GM18520 (cell line): ENCODE results near the gene PNMA1.
"Not testable (repeated sequence)": the region's sequence is repeated elsewhere in the genome, so short reads cannot be mapped to it uniquely, and the experiment has no call there.

Experiments used
- ATAC-seq: cut with Tn5 transposase; IDR thresholded peaks from one replicate; pipeline ENCODE4 v1.9.1; 2021; ENCODE audit not compliant: unreplicated experiment

The PNMA1 gene

GRCh38 chr14:73718418-73719251 is 4.5 kb upstream of the PNMA1 start:
- ATAC-seq, result no peak

- no peak for ATAC-seq
Observed at GRCh38 chr14:73717711-73718417, 3.7 kb upstream of the PNMA1 start.

GRCh38 chr14:73717266-73717665 is 3.1 kb upstream of the PNMA1 start:
- no peak for ATAC-seq

GRCh38 chr14:73715707-73716106 is 1.5 kb upstream of the PNMA1 start:
- ATAC-seq, result no peak

GRCh38 chr14:73714656-73715081 is 485 bp upstream of the PNMA1 start:
- ATAC-seq, result peak; percentile 5

- ATAC-seq, result no peak
Observed at GRCh38 chr14:73713206-73713802, 880 bp downstream of the PNMA1 start.

- no peak for ATAC-seq
Observed at GRCh38 chr14:73712540-73713180, 1.5 kb downstream of the PNMA1 start.

GRCh38 chr14:73712071-73712506 is 2.1 kb downstream of the PNMA1 start:
- no peak for ATAC-seq

GRCh38 chr14:73710737-73711136 is 3.4 kb downstream of the PNMA1 start:
- ATAC-seq, result no peak

- no peak for ATAC-seq
Observed at GRCh38 chr14:73709904-73710469, 4.2 kb downstream of the PNMA1 start.

- ATAC-seq, result not testable (repeated sequence)
Observed at GRCh38 chr14:73708076-73708475, 6.1 kb downstream of the PNMA1 start.

- no peak for ATAC-seq
Observed at GRCh38 chr14:73700325-73700724, 13.9 kb downstream of the PNMA1 start.

- peak; percentile 63 for ATAC-seq
Observed at GRCh38 chr14:73696466-73697400, 17.5 kb downstream of the PNMA1 start.

- peak; percentile 32 for ATAC-seq
Observed at GRCh38 chr14:73695997-73696396, 18.2 kb downstream of the PNMA1 start.

- no peak for ATAC-seq
Observed at GRCh38 chr14:73695082-73695481, 19.1 kb downstream of the PNMA1 start.

- ATAC-seq, result no peak
Observed at GRCh38 chr14:73694083-73694482, 20.1 kb downstream of the PNMA1 start.

- no peak for ATAC-seq
Observed at GRCh38 chr14:73686901-73687300, 27.3 kb downstream of the PNMA1 start.

- no peak for ATAC-seq
Observed at GRCh38 chr14:73685328-73685727, 28.9 kb downstream of the PNMA1 start.

GRCh38 chr14:73684627-73685026 is 29.6 kb downstream of the PNMA1 start:
- ATAC-seq, result no peak

- no peak for ATAC-seq
Observed at GRCh38 chr14:73680821-73681220, 33.4 kb downstream of the PNMA1 start.
